Measurements from ENCODE around the gene ITGB2.

Gene ITGB2

DNA sequence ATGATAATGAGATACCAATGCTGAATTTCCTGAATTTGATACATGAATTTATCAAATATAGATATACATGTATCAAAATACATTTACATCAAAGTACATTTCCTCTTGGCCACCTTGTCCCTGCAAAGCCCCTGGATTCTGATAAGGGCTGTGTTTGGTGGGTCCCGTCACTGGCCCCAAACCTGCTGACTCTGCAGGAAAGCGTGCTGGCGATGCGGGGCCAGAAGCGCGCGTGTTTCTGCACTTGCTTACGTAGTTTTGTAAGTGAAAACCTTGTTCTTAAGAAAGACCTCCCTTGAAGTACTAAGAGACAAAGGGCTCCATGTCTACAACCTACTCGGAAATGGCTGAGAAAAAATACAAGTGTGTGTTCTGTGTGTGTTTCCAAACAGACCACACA is 11.0 kb downstream of the ITGB2 start:
- no peak for DNase-seq

DNA sequence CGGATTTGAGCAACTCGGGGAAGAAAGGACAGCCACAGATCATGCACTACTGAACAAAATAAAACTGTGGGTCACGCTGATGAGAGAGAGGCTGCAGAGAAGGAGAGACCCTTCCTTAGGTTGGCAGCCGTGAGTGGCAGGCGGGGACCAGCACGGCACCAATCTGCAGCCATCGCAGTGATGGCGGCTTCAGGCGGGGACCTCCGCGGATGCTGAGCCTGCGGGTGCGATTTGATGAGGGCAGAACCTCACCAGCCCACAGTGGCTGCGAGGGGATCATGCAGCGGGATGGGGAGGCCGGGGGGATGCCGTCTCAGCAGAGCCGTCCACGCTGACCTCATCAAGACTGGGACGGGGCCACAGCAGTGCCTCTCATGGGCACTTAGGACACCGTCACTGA is 11.8 kb downstream of the ITGB2 start:
- no peak for DNase-seq

DNA sequence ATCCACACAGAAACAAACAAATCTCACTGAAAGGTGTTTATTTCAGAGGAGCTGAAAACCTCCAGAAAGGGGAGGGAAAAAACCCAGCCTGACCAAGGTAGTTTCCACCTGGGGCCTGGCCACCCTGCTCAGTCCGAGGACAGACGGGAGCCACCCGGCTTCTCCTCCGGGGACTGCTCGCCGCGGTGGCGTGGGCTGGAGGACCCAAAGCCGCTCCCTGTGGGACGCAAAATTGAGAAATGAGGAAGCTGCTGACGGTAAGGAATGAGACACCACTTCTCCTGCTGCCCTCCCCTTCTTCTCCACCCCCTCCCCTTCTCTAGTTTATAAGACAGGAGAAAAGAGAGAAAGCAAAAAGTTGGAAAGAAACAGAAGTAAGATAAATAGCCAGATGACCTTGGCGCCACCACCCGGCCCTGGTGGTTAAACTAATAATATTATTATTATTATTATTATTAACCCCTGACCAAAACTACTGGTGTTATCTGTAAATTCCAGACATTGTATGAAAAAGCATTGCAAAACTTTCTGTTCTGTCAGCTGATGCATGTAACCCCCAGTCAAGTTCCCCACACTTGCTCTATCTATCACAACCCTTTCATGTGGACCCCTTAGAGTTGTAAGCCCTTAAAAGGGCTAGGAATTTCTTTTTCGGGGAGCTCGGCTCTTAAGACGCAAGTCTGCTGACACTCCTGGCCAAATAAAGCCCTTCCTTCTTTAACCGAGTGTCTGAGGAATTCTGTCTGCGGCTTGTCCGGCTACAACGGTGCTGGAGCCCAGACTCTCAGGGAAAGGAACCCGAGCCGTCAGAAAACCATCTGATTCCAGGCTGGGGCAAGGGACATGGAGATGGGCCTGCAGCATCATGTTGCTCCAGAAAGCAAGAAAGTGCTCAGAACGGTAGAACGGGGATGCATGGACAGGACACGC is 12.5 kb downstream of the ITGB2 start:
- no peak for DNase-seq

DNA sequence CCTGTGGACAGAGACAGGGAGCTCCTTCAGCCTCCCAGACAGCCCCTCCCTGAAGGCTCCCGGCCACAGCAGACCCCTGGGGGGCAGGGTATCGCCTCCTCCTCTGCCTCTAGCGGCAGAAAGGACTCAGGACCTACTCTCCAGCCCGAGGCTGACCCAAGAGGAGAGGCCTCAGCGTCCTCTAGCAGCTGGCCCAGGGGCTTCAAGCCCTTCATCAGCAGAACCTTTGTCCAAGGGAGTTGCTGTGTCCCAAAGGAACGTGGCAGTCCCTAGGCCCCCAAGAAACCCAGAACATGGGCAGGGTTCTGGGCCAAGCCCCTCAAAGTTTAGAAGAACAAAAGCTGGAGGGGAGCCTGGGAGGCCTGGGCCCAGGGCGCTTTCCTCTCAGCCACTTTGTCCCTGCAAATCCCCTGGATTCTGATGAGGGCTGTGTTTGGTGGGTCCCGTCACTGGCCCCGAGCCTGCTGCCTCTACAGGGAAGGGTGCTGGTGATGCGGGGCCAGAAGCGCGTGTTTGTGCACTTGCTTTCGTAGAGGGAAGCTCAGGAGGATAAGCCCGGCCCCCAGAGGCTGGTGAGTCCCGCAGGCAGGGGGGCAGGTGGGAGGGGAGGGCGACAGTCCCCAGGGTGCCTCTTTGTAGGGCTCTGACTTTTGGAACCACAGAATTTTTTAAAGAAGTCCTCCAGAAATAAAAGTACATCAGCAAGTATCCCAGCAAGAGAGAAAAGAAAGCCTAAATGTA is 13.3 kb downstream of the ITGB2 start:
- no peak for DNase-seq

DNA sequence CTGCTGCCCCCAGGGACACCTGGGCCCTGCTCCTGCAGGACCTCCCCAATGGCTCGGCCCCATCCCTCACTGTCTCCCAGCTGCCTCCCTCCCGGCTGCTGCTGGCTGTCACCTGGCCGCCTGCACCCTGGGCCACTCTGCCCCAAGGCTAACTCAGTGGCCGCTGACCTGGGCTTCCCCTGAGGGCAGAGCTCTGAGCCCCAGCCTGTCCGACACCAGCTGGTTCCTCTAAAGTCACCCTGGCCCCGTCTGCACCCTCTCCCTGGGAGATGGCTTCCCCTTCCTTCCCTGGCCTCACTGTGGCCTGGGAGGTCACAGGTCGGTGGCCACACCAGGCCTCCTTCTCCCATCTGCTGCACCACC is 15.0 kb downstream of the ITGB2 start:
- no peak for DNase-seq

DNA sequence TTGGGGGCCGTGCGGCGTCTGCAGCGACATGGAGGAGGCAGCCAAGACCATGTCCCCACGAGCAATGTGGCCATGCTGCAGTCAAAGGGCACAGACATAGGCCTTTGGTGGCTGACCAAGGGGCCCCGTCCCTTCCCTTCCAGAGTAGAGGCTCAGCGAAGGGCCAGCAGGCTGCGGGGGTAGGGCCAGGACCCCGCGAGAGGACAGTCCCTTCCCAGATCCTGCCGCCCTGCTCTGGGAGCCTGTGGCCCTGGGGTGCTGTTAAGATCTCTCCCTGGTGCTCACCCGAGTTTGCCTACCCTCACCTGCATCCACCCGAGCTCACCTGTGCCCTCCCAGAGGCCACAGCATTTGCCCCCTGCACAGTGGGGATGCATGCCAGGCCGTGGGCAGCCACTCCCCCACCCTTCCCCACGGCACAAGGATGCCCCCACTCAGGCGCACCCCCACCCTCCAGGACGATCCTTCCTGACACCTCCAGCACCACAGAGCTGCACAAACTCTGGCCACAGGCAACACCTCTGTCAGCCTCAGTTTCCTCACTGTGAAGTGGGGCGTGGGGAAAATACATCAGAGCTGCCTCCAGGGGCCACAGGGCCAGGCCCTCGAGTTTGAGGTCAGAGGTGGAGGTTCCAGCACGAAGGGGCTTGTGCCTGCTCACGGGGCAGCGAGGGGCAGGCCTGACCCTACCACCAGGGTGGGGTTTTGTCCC is 15.5 kb downstream of the ITGB2 start:
- DNase-seq: no peak

DNA sequence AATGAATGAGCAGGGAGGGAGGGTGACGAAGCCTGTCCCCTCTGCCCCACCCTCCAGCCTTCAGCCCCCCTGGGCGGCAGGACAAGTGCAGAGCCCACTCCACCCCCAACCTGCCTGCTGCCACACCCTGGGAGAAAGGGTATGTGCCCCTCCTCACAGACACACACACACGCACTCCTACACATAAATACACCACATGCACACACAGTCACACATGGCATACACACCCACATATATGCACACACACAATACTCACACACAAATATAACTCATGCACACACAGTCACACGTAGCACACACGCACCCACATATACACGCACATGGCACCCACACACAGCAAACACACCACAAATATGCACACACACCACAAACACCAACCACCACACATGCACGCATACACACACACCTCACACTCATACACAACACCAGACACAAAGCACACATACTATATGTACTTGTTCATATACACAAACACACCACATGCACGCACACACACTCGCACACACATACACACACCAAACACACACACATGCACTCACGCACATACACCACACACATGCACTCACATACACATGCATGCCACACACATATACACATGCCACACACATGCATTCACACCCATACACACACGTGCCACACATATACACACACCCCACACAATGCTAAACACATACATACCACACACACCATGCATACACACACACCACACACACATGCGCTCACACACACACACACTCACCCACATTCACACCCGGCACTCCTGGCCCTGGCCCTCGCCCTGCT is 16.4 kb downstream of the ITGB2 start:
- DNase-seq: no peak

DNA sequence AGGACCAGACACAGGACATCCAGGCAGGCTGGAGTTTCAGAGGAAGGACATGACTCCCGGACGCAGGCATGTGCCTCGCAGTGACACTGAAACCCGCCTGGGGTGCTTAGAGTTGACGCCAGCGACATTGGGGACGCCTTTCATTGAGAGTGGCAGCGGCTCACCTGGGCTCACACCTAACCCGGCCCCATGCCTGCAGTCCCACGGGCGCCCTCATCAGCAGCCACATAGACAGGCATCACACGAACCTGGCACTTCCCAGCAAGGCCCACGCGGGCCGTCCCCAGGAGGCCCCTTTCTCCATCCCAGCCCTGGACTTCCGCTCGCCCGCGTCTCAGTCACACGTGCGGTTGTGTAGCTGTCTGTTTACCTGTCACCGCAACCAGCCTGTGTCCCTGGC is 17.0 kb downstream of the ITGB2 start:
- DNase-seq: no peak

DNA sequence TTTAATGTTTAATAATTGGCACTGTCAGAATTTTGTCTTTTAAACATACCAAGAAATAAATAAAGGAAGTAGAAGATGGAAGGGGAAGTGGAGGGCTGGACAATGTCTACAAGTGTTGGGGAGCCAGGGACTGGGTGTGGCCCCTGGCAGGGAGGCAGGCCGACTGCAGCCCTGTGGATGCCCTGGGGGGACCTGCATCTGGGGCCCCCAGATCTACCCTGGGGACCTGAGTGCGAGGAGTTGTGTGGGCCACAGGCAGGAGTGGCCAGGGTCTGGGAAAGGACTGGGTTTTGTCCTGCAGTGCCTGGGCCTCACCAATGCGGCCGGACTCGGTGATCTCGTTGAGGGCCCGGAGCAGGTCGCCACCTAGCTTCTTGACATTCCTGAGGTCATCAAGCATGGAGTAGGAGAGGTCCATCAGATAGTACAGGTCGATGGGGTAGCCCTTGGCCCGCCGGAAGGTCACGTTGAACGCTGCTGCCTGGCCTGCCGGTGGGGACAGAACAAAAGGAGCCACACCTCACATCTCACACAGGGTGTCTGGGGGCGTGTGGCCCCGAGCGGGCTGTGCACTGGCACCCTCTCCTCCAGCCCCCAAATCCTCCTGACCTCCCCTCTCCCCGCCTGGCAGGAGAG is 17.5 kb downstream of the ITGB2 start:
- DNase-seq: no peak

DNA sequence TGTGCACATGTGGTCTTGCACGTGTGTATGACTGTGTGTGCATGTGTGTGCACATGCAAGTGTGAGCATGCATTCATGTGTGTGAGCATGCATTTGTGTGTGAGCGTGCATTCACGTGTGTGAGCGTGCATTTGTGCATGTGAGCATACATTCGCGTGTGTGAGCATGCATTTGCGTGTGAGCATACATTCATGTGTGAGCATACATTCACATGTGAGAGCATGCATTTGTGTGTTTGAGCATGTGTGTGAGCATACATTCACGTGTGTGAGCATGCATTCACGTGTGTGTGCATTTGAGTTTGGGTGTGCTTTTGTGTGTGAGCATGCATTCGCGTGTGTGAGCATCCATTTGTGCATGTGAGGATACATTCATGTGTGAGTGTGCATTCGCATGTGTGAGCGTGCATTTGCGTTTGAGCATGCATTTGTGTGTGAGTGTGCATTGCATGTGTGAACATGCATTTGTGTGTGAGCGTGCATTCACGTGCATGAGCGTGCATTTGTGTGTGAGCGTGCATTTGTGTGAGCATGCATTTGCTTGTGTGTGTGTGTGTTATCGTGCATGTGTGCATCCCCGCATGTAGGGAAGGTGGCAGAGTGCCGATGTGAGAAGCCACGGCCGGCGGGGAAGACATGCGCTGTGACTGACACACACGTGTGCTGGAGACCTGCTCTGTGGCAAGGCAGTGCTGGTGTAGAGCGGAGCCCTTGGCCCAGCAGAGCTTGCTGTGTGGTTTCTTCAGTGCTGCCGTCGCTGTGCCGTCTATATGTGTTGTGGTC is 18.2 kb downstream of the ITGB2 start:
- no peak for DNase-seq

DNA sequence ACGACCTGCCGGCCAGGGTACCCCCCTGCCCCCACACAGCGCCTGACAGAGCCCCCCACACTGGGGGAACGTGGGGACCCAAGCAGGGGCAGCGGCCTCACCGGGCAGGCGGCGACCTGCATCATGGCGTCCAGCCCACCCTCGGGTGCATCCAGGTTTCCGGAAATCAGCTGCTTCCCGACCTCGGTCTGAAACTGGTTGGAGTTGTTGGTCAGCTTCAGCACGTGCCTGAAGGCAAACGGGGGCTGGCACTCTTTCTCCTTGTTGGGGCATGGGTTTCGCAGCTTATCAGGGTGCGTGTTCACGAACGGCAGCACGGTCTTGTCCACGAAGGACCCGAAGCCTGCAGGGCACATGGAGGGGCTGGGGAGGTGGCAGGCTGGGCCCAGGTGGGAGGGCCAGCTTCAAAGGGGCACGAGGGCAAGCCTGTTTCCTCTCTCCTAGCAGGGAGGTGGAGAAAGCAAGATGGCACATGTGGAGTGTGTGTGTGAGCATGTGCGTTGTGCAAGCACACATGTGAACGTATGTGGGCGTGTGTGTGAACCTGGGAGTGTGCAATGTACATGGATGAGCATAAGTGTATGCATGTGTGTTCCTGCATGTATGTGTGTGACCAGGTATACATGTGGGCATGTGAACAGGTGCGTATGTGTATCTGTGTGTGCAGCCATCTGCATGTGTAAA is 19.2 kb downstream of the ITGB2 start:
- no peak for DNase-seq

DNA sequence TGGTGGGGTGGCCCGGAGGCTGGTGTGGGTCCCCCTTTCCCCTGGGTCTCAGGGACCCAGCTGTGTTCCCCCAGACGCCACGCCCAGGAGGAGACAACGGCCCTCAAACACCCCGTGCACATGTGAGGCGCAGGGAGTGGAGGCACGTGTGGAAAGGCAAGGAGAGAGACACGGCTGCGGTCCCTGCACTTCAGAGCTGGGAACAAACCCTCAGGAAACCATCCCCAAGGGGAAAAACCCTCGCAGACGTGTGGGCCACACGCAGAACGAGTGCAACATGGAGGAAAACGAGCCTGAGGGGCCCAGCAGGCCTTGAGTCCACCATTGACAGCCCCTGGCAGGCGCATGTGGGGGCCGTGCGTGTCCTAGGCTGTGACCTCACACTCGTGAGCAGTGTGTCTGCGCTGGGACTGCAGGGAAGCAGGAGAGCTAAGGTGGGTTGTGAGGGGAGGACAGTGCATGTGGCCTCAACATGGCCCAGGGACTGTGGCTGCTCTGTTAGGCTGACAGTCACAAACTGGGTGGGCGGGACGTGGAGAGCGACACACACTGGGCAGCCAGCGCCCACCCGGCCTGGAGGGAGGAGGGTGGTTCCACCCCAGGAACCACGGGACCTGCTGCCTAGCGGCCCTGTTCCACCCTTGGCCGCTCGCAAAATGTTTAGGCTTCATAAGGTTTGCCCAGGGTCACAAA is 20.0 kb downstream of the ITGB2 start:
- DNase-seq: no peak

DNA sequence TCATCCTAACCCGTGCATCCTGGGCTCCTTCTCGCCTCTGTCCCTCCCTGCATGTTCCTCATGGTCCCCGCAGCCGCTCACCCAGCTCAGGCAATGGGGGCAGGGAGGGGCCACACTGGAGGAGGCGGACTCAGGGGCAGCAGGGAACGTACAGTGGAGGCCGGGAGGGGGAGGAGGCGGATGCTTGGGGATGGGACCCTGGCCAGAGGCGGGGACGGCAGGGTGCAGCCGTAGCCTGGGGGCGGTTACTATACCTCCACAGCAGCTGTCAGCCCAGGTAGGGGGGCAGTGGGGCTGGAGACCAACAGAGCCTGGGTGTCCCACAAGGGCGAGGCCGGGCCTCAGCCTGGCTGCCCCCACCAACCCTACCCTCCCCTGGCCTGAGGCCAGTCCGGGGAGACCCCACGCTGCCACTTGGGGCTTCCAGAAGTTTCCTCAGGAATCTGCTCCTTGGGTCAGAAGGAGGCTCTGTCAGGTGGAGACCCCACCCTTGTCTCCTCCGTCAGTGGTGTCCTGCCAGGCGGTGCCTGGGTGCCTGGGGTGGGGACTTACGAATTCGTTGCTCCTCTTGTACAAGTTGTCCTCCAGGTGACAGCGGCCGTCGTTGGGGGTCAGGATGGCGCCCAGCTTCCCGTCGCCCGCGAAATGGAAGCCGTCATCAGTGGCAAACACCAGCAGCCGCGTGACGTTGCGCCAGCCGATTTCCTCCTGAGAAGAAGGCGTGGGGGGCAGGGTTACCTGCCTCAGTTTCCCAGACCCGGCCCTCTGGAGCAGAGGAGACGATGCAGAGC is 20.7 kb downstream of the ITGB2 start:
- DNase-seq: no peak

DNA sequence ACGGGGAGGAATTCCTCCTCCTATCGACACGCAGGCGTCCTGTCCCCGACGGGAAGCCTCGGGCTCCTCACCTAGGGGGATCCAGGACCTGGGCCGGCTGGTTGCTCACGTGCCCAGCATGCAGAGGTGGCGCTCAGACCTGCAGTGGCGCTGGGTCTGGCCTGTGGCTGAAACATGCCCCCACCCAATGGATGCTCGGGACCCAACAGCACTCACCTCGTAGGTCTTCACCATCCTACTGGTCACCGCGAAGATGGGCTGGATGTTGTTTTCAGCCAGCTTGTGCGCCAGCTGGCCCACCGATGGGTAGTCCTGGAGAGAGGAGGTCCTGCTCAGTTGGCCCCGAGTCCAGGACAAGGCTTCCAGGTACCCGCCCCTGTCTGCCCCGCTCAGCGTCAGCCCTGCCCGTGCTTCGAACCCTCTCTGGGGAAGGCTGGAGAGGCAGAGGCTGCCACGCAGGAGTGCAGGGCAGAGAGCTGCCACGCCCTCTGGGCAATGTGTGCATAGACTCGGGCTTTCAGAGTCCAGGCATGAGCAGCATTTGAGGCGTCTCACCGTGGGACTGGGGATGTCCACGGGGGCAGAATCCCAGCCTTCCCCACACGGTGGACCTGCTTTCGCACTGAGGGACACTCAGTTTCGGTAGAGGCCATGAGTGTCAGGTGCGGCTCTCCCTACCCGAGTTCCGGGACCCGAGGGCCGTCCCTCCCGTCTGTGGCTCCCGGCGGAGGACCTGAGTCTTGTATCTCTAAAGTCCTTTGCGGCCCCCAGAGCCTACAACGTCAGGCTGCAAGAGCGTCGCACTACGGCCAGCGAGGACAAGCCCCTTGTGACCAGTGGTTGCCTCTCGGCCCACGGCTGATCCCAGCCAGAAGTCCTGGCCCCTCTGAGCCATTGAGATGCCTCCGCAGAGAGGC is 21.6 kb downstream of the ITGB2 start:
- DNase-seq: no peak

DNA sequence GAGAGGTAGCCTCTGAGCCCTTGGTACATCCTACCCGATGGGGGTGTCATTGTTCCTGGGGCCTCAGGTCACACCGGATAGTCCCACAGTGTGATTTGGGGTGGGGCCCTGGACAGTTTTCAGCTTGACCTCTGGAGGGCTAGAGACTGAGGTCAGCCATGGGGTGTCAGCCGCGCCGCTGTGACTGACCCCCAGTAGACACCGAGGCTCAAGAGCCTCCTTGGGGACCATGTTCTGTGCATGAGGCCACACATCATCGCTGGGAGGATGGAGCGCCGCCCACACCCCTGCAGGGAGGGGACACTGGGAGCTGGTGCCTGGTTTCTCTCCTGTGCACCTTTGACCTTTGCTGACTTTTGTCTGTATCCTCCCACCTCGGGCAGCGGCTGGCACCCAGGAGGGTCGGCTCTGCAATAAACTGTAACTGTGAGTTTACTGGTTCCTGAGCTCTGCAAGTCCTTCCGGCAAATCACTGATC is 22.6 kb downstream of the ITGB2 start:
- no peak for DNase-seq

DNA sequence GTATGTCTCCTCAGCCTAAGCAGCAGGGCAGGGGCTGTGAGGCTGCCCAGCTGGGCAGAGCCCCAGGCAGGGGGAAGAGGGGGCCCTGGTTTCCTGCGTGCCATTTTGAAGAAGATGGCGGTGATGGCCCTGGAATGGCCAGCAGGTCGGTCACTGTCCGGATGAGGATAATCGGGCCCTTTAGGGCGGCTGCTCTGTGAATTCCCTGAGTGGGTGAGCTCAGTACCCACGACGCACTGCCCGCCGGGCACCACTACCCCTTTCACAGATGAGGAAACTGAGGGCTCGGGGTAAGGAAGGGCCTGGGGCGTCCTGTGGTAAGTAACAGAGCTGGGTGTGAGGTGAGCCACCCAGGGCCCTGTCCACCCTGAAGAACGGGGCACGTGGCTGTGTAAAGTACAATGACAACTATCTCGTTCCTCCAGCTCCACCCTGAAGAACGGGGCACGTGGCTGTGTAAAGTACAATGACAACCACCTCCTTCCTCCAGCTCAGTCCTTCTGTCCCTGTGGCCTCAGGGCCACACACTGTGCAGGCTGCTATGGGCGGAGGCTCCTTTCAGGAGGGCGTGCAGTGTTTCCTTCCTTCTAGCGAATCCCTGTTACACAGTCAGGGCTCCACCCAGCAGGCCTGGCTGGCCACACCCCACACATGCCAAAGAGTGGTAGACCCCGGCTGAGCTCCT is 23.2 kb downstream of the ITGB2 start:
- no peak for DNase-seq

DNA sequence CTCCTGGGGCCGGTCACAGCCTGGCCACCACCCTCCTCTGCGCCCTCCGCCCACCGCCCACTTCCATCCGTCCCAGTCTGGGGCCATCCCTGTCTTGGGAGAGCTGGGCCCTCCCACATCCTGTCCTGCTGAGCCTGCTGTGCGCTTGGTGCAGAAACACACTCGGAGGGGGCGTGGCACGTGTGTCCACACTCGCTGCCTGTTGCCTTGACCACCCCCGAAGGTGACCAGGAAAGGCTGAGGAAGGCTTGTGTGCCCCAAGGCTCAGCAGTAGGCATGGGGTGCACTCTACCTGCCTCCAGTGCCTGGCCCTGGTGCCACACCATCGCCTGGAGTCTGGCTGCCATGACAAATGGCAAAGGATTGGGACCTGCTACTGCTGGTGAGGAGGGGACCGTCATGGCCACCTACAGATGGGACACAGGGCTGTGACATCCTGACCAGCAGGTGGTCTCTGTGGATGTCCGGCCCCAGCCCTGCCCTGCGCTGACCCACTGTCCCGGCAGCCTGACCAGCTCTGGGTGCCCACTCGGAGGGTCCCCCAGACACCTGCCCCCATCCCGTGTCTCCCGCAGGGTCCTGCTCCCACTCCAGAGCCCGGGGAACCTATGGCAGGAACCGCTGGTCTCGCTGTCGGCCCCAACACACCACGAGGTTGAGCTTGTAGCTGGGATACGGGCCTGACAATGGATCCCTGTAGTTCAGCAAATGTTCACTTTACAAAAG is 24.0 kb downstream of the ITGB2 start:
- DNase-seq: no peak
